G401.6 (cell line): Measurements from ENCODE around the gene LTK.

Source experiments
- FAIRE-seq: peaks from 2 replicates; lab custom pipeline; 2012; peaks lifted over from hg19 to GRCh38; lab: Jason Lieb, UNC

Gene LTK

GRCh38 chr15:41530363-41530956 lies 16.8 kb upstream of the LTK start:
- FAIRE-seq = no peak

- no peak for FAIRE-seq
Observed at GRCh38 chr15:41523097-41523496, 9.5 kb upstream of the LTK start.

GRCh38 chr15:41521614-41522013 lies 8.0 kb upstream of the LTK start:
- FAIRE-seq = no peak

- FAIRE-seq = no peak
Observed at GRCh38 chr15:41520636-41521035, 7.0 kb upstream of the LTK start.

GRCh38 chr15:41517895-41518449 lies 4.3 kb upstream of the LTK start:
- FAIRE-seq = no peak

GRCh38 chr15:41512940-41513505 lies 604 bp downstream of the LTK start:
- no peak for FAIRE-seq

- no peak for FAIRE-seq
Observed at GRCh38 chr15:41512512-41512939, 1.1 kb downstream of the LTK start.

- FAIRE-seq = no peak
Observed at GRCh38 chr15:41511899-41512369, 1.7 kb downstream of the LTK start.

GRCh38 chr15:41511331-41511898 lies 2.2 kb downstream of the LTK start:
- FAIRE-seq = no peak

- no peak for FAIRE-seq
Observed at GRCh38 chr15:41510728-41511127, 2.9 kb downstream of the LTK start.

- FAIRE-seq = no peak
Observed at GRCh38 chr15:41507820-41508290, 5.8 kb downstream of the LTK start.

GRCh38 chr15:41506796-41507341 lies 6.8 kb downstream of the LTK start:
- no peak for FAIRE-seq

- no peak for FAIRE-seq
Observed at GRCh38 chr15:41505776-41506175, 7.9 kb downstream of the LTK start.

- FAIRE-seq = no peak
Observed at GRCh38 chr15:41504751-41505492, 8.7 kb downstream of the LTK start.

GRCh38 chr15:41503669-41504010 lies 10.0 kb downstream of the LTK start:
- no peak for FAIRE-seq

- FAIRE-seq = no peak
Observed at GRCh38 chr15:41502795-41503668, 10.6 kb downstream of the LTK start.

- no peak for FAIRE-seq
Observed at GRCh38 chr15:41501931-41502794, 11.5 kb downstream of the LTK start.

- no peak for FAIRE-seq
Observed at GRCh38 chr15:41501191-41501917, 12.3 kb downstream of the LTK start.

GRCh38 chr15:41499109-41499851 lies 14.3 kb downstream of the LTK start:
- no peak for FAIRE-seq
